ENCODE results near the gene RSU1.

The RSU1 gene

GRCh38 chr10:16741540-16741939 is 75.7 kb downstream of the RSU1 start:
- DNase-seq (ENCODE audit: low spot score), result no peak

GRCh38 chr10:16737420-16737819 is 79.8 kb downstream of the RSU1 start:
- DNase-seq (ENCODE audit: low spot score), result no peak

GRCh38 chr10:16735671-16736070 is 81.6 kb downstream of the RSU1 start:
- DNase-seq (ENCODE audit: low spot score), result no peak

- no peak for DNase-seq (ENCODE audit: low spot score)
These were observed 84.8 kb downstream of the RSU1 start for GRCh38 chr10:16732376-16732775.

GRCh38 chr10:16728266-16728665 is 89.0 kb downstream of the RSU1 start:
- no peak for DNase-seq (ENCODE audit: low spot score)

GRCh38 chr10:16727666-16728065 is 89.6 kb downstream of the RSU1 start:
- DNase-seq (ENCODE audit: low spot score), result no peak

GRCh38 chr10:16724509-16724908 is 92.7 kb downstream of the RSU1 start:
- DNase-seq (ENCODE audit: low spot score), result no peak

GRCh38 chr10:16720812-16721211 is 96.4 kb downstream of the RSU1 start:
- no peak for DNase-seq (ENCODE audit: low spot score)

- no peak for DNase-seq (ENCODE audit: low spot score)
These were observed 99.4 kb downstream of the RSU1 start for GRCh38 chr10:16717622-16718395.

- no peak for DNase-seq (ENCODE audit: low spot score)
These were observed 101.2 kb downstream of the RSU1 start for GRCh38 chr10:16716051-16716450.

- no peak for DNase-seq (ENCODE audit: low spot score)
These were observed 103.9 kb downstream of the RSU1 start for GRCh38 chr10:16713290-16713689.

- no peak for DNase-seq (ENCODE audit: low spot score)
These were observed 104.3 kb downstream of the RSU1 start for GRCh38 chr10:16712883-16713282.

GRCh38 chr10:16700331-16700730 is 116.9 kb downstream of the RSU1 start:
- no peak for DNase-seq (ENCODE audit: low spot score)

- DNase-seq (ENCODE audit: low spot score), result no peak
These were observed 117.7 kb downstream of the RSU1 start for GRCh38 chr10:16699435-16700057.

GRCh38 chr10:16698461-16698860 is 118.8 kb downstream of the RSU1 start:
- DNase-seq (ENCODE audit: low spot score), result no peak

- DNase-seq (ENCODE audit: low spot score), result no peak
These were observed 126.8 kb downstream of the RSU1 start for GRCh38 chr10:16690417-16690816.

- no peak for DNase-seq (ENCODE audit: low spot score)
These were observed 127.5 kb downstream of the RSU1 start for GRCh38 chr10:16689696-16690095.

- DNase-seq (ENCODE audit: low spot score), result no peak
These were observed 128.0 kb downstream of the RSU1 start for GRCh38 chr10:16689227-16689626.

GRCh38 chr10:16686054-16686902 is 130.9 kb downstream of the RSU1 start:
- DNase-seq (ENCODE audit: low spot score), result no peak

- DNase-seq (ENCODE audit: low spot score), result no peak
These were observed 131.7 kb downstream of the RSU1 start for GRCh38 chr10:16685551-16685950.

- DNase-seq (ENCODE audit: low spot score), result no peak
These were observed 135.7 kb downstream of the RSU1 start for GRCh38 chr10:16681521-16681920.

- no peak for DNase-seq (ENCODE audit: low spot score)
These were observed 137.7 kb downstream of the RSU1 start for GRCh38 chr10:16679511-16679910.

- no peak for DNase-seq (ENCODE audit: low spot score)
These were observed 141.9 kb downstream of the RSU1 start for GRCh38 chr10:16675334-16675733.

Data from hematopoietic multipotent progenitor cell treated with erythropoietin and hydrocortisone succinate and interleukin-3 and kit ligand, for 15 days (in vitro differentiated cells).